NCI-H2196 treated with DMSO at 0.1 percent for 48 hours (cell line): ENCODE results near the gene MEIOB.

Experiments used
- DNase-seq: peaks from one replicate; lab custom pipeline; 2025; ENCODE audit not compliant: unreplicated experiment; lab: John Stamatoyannopoulos, UW

MEIOB gene

DNA sequence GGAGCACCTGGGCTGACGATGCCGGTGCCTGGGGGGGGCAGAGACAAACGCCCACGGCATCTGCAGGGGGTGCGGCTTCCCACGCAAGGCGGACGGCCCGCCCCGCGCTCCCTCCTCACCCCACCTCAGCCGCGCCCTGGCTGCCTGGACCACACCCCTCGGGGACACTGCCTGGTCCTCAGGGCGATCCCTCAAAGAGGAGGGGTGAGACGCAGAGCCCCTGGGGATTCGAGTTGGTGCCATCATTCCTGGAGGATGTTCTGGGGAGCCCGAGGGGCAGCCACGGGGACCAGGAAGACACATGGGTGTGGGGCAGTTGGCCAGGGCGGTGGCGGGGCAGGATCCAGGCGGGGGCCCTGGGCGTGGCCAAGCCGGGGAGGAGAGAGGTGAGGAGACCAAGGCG, 82.3 kb downstream of the MEIOB start:
- DNase-seq, result no peak

DNA sequence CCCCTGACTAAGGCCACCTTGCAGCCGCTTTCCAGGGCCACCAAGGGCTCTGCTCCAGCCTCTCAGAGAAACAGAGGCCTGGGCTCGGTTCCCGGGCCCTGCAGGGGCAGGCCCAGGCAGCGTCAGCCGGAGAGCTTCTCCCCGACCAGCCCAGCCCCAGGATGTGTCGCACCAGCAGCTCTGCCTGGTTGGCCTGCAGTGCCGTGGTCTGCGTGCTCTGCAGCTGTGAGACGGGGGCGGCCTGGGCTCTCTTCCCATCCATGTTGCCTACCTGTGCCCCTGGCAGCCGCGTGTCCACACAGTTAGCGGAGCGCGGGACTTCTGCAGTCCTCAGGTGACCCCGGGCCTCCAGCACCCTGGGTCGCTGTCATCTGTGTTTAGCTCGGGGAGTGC, 83.3 kb downstream of the MEIOB start:
- DNase-seq, result no peak

DNA sequence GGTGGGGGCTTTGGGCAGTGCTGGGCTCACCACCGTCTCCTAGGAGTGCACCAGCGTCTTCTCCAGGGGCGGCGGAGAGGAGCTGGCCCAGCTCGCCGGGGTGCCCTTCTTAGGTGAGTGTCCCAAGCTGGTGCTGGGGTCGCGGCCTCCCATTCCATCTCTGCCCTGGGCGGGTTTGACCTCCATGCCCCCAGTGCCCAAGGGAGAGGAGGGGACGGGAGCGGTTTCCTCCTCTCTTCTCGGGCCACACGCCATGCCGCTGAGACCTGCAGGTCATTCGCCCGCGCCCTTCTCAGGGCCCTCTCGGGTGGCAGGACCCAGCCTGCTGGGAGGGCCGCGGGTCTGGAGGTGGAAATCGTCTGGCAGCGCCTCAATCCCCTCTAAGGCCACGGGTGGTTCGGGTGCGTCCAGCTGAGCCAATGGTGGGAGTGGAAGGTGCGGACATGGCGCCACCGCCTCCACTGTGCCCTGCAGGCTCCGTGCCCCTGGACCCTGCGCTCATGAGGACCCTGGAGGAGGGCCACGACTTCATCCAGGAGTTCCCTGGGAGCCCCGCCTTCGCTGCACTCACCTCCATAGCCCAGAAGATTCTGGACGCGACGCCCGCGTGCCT, 83.8 kb downstream of the MEIOB start:
- no peak for DNase-seq

DNA sequence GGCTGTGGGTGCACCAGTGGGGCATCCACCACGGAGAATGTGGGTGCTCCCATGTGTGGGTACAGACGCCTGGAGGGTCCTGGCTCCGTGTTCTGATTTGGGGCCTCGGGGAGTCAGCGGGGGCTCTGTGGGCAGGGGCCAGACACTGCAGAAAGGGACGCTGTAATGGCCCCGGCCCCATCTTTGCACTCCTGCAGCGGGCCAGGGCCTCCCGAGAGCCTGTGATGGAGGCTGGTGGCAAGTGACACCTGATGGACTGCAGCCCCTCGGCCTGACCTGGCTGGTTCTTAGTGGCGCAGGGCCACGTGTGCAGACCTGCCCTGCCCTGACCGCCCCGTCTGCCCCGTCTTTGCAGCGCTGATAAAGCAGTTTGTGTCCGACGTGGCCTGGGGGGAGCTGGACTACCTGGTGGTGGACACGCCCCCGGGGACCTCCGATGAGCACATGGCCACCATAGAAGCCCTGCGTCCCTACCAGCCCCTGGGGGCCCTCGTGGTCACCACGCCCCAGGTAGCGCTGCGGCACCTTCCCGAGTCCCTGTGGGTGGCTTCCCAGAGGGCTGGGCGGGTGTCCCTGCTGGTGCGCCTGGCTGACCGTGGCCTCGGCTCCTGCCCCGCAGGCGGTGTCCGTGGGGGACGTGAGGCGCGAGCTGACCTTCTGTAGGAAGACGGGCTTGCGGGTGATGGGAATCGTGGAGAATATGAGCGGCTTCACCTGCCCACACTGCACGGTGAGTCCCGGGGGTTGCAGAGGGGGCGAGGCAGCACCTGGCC, 84.5 kb downstream of the MEIOB start:
- no peak for DNase-seq

DNA sequence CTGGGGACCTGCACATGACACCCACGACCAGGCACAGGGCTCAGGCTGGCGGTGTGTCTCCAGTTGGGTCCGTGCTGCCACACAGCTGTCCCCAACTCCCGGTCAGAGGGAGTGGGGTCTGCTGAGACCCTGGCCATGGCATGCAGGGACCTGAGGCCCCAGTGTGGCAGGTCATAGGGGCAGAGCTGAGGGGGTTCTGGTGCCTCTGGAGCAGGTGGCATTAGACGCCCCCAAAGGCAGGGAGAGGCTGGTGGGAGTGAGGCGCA, 85.0 kb downstream of the MEIOB start:
- DNase-seq, result no peak

DNA sequence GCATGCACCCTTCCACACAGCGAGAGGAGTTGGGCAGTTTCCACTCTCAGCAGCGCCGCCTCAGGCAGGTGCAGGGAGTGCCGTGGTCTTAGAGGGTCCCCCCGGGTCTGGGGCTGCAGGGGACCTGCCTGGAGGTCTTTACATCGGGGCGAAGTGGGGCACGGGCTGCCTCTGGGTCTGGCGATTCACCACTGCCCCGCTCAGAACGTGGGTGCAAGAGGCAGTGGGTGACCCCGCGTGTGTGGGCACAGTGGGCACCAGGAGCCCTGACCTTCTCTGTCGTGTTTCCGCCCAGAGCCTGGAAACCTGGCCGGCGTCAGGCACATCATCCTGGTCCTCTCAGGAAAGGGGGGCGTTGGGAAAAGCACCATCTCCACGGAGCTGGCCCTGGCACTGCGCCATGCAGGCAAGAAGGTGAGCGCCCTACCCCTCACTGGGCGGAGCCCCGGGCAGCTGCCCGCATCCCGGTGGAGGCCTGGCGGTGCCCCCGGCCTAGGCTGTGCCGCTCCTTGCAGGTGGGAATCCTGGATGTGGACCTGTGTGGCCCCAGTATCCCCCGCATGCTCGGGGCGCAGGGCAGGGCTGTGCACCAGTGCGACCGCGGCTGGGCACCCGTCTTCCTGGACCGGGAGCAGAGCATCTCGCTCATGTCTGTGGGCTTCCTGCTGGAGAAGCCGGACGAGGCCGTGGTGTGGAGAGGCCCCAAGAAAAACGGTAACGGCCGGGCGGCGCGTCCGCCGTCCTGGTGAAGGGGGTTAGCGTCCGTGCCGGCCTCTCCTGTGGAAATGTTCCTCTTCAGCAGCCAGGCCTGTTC, 85.5 kb downstream of the MEIOB start:
- DNase-seq, result no peak

DNA sequence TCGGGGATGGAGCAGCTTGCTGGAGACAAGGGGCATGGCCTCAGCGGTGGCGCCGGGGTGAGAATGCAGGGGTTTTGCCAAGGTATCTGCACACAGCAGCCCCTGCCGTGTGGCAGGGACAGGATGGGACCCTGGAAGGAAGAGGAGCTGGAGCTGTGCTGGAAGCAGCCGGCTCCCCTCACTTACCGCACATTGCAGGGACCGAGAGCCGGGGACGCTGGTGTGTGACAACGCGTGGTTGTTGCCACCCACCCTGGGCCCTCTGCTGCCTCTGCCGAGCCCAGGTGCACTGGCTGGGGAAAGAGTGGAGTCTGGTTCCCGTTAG, 86.2 kb downstream of the MEIOB start:
- DNase-seq, result no peak

DNA sequence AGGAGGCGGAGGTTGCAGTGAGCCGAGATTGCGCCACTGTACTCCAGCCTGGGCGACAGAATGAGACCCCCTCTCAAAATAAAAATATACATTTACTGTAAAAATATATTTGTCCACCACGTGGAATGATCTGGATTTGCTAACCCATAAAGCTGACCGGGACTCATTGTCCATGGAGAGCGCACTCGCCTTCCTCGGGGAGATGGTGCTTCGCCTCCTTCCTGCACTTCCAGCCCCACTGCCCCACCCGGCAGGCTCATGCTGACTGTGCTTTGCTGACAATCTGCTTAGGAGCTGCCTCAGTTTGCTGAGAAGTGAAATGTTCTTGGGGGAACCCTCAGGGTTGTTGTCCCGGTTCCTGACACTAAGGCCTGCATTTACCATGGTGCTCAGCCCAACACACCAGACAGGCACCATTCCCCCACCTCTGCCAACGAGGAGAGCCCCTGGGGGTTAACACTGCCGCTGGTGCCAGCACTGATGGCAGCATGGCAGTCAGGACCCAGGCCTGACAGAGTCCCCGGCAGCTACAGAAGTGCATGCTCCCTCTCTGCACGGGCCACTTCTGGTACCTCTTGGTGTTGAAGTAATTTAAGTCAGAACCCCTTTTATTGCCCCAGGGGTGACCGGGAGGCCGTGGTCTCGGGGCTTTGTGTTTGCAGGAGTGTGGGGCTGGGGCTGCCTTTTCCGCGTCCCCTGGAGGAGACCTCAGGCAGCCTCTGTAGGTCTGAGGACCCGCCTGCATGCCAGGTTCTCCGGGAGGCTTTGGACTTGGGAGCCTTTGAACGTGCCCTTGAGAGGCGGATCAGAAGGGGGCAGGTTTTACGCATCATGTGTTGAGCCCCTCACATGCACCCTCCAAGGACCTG, 86.8 kb downstream of the MEIOB start:
- no peak for DNase-seq
